ENCODE data around the gene IPO13. TPM values are rescaled to one million over a fixed set of nuclear protein-coding genes. Genes with fewer than 3 reads are reported as not detected.

The IPO13 gene
- total and polyA plus RNA-seq, 7 donors, result 26.8 to 140 (median 93.0) TPM

- no peak overlapping the region for H3K4me3 ChIP-seq
- no peak for TF ChIP-seq CTCF (IDR thresholded peaks at IDR 0.05)
- no peak overlapping the region for H3K27ac ChIP-seq
- DNase-seq (no peak), ATAC-seq (no peak)
- intact Hi-C loops (cut with DNase I), result no loop called here
- WGBS, 3 donors, result 65 to 78% (median 69%) methylated on average over 6 of the region's 6 CpGs
- no peaks in the 10 kb centered on the region for H3K9me3 ChIP-seq
- H3K36me3 ChIP-seq (ENCODE audit: insufficient read depth in 1 of 2, low read depth in 1 of 2), result no peaks in the 10 kb centered on the region
- no peaks in the 10 kb centered on the region for H3K4me1 ChIP-seq
- no peaks in the 10 kb centered on the region for H3K27me3 ChIP-seq (ENCODE audit: insufficient read depth in 3 of 3, low read length in 2 of 3)
These were observed 50.0 kb downstream of the IPO13 start for GRCh38 chr1:43996733-43997115.

GRCh38 chr1:43997295-43997999 lies 50.7 kb downstream of the IPO13 start:
- no peak for TF ChIP-seq CTCF (IDR thresholded peaks at IDR 0.05)
- Histone ChIP-seq H3K27me3 (ENCODE audit: insufficient read depth in 3 of 3, low read length in 2 of 3) (no peaks in the 10 kb centered on the region), H3K4me1 (no peaks in the 10 kb centered on the region), H3K9me3 (no peaks in the 10 kb centered on the region), H3K27ac (no peak overlapping the region), H3K36me3 (ENCODE audit: insufficient read depth in 1 of 2, low read depth in 1 of 2) (no peaks in the 10 kb centered on the region), H3K4me3 (no peak overlapping the region)
- no peak for ATAC-seq
- no peak for DNase-seq
- 73 to 78% (median 74%) methylated on average over 20 to 22 of the region's 22 CpGs for WGBS, 3 donors
- intact Hi-C loops (cut with DNase I), result no loop called here

- intact Hi-C loops (cut with DNase I), result no loop called here
- Histone ChIP-seq H3K27ac (no peak overlapping the region), H3K4me3 (no peak overlapping the region), H3K36me3 (ENCODE audit: insufficient read depth in 1 of 2, low read depth in 1 of 2) (no peaks in the 10 kb centered on the region), H3K27me3 (ENCODE audit: insufficient read depth in 3 of 3, low read length in 2 of 3) (no peaks in the 10 kb centered on the region), H3K9me3 (no peaks in the 10 kb centered on the region), H3K4me1 (no peaks in the 10 kb centered on the region)
- 75 to 83% (median 78%) methylated on average over 11 of the region's 11 CpGs for WGBS, 3 donors
- no peak for DNase-seq
- TF ChIP-seq CTCF (IDR thresholded peaks at IDR 0.05), result no peak
- ATAC-seq, result no peak
These were observed 51.2 kb downstream of the IPO13 start for GRCh38 chr1:43998000-43998378.

GRCh38 chr1:43999455-43999854 lies 52.7 kb downstream of the IPO13 start:
- no peaks in the 10 kb centered on the region for H3K4me1 ChIP-seq
- no peaks in the 10 kb centered on the region for H3K36me3 ChIP-seq (ENCODE audit: insufficient read depth in 1 of 2, low read depth in 1 of 2)
- intact Hi-C loops (cut with DNase I), result no loop called here
- WGBS, 3 donors, result 40 to 53% (median 44%) methylated on average over 8 of the region's 8 CpGs
- H3K9me3 ChIP-seq, result no peaks in the 10 kb centered on the region
- H3K4me3 ChIP-seq, result no peak overlapping the region
- ATAC-seq (no peak), DNase-seq (no peak)
- H3K27me3 ChIP-seq (ENCODE audit: insufficient read depth in 3 of 3, low read length in 2 of 3), result no peaks in the 10 kb centered on the region
- no peak overlapping the region for H3K27ac ChIP-seq
- TF ChIP-seq CTCF (IDR thresholded peaks at IDR 0.05), result no peak

Measured in psoas muscle (tissue), 8 donors.